HG02870 (cell line): ENCODE data around the gene DHRS2.
"Not testable (repeated sequence)": the region's sequence is repeated elsewhere in the genome, so short reads cannot be mapped to it uniquely, and the experiment has no call there.

ENCODE experiments used
- ATAC-seq: cut with Tn5 transposase; IDR thresholded peaks from one replicate; pipeline ENCODE4 v1.9.1; 2021; ENCODE audit warnings: mild to moderate bottlenecking, moderate library complexity; ENCODE audit not compliant: unreplicated experiment

Gene DHRS2

GRCh38 chr14:23689709-23690514, 53.7 kb downstream of the DHRS2 start:
- ATAC-seq: not testable (repeated sequence)

- no peak for ATAC-seq
These were observed 56.3 kb downstream of the DHRS2 start for GRCh38 chr14:23692416-23692815.

- no peak for ATAC-seq
These were observed 57.1 kb downstream of the DHRS2 start for GRCh38 chr14:23693252-23693775.

- ATAC-seq: no peak
These were observed 58.2 kb downstream of the DHRS2 start for GRCh38 chr14:23694085-23694948.
